Ovary (tissue), 3 donors: Measurements from ENCODE around the gene BCL7C.

ENCODE experiments used
- CTCF ChIP-seq, 3 donors: fragments of 450-650 bp in 2 of 3; fragments of 200-600 bp in 1 of 3; IDR thresholded peaks; one replicate each; pipeline versions ENCODE4 v1.5.1 to v1.8.0; 2016 to 2022; ENCODE audit warnings: antibody characterized with exemption in 3 of 3, mild to moderate bottlenecking in 1 of 3
- EP300 ChIP-seq: sonication (generic); formaldehyde crosslinking; IDR thresholded peaks from one replicate; pipeline ENCODE4 v1.6.1; 2017; ENCODE audit warnings: antibody characterized with exemption
- POLR2A ChIP-seq: fragments of 450-650 bp; IDR thresholded peaks from one replicate; pipeline ENCODE4 v1.6.1; 2017; ENCODE audit warnings: antibody characterized with exemption, mild to moderate bottlenecking, moderate library complexity
- donor health status: DM: no; HTN: no; CAD: no.

GRCh38 chr16:30894540-30895368 is 877 bp upstream of the BCL7C start:
- TF ChIP-seq CTCF (IDR thresholded peaks at IDR 0.05) (no peak), POLR2A (no peak), EP300 (no peak)
